ENCODE data around the gene AQP12A. TPM values are rescaled to one million over a fixed set of nuclear protein-coding genes. Genes with fewer than 3 reads are reported as not detected.
A peak's percentile ranks its signal among the peaks of the same experiment; 100 is the strongest.
"Not testable (repeated sequence)": the region's sequence is repeated elsewhere in the genome, so short reads cannot be mapped to it uniquely, and the experiment has no call there.

Gene AQP12A
- total RNA-seq, 1 experiment from 2014 or later, result not detected

DNA sequence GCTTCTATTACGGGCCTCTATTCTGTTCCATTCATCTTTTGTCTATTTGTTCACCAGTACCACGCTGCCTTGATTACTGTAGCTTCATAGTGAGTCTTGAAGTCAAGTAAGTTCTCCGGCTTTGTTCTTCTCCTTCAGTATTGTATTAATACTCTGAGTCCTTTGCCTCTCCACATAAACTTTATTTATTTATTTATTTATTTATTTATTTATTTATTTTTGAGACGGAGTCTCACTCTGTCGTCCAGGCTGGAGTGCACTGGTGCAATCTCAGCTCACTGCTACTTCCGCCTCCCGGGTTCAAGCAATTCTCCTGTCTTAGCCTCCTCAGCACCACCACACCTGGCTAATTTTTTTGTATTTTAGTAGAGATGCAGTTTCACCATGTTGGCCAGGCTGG is 31.8 kb upstream of the AQP12A start:
- DNase-seq (ENCODE audit: low spot score), result not testable (repeated sequence)

DNA sequence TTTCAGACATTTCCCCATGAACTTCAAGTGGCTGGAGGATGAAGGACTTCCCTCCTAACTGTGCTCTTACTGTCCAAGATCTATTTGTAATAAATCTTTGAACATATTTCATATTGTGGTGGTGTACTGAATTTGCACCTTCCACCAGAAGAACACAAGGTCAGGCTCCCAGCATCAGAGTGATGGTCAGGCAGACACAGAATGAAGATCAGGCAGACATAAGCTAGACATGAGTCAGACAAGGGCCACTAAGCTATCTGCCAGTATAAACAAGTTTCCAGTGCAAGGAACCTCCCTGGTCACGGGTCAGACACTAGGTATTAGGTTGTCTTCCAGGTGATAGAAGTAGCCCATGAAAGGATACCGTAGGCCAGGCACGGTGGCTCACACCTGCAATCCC is 29.0 kb upstream of the AQP12A start:
- DNase-seq (ENCODE audit: low spot score), result no peak

DNA sequence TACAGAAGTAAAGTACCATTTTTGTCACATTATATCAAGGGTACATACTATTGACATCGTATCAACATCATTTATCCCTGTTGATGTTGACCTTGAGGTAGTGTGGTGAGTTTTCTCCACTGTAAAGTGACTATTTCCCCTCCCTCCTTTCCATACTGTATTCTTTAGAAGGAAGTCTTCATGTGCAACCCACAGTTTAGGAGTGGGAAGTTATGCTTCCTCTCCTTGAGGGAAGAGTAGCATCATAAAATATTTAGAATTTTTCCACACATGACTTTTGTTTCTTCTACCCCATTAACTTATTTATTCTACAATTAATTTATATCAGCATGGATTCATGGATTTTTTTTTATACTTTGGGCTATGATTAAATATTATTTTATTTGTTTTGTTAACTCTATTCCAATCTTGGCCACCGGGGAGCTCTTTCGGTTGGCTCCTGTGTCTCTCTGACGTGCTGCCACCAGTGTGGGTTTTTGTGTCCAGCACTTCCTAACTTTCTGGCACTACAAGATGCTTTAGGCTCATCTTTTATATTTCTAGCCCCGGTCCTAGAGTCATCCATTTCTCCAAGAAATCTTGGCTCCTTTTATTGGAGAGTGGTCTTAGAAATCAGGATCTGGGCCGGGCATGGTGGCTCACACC is 28.0 kb upstream of the AQP12A start:
- DNase-seq (ENCODE audit: low spot score), result no peak

DNA sequence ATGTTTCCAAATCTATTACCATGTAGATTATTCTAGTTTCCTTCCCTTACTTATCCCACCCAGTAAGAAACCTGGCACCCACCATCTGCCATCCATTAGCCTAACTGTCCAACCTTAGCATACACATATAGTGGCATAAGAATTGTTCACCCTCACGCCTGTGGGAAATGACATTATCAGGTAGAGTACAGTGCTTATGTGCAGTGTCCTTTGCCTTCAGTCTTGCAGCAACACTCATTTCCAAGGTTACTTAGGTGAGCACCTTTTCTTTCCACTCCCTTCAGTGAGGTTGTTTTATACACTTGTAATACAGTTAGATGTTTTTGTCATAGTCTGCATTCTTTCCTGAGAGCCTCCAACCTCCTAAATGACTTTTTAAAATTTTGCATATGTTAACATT is 27.0 kb upstream of the AQP12A start:
- DNase-seq (ENCODE audit: low spot score), result no peak

DNA sequence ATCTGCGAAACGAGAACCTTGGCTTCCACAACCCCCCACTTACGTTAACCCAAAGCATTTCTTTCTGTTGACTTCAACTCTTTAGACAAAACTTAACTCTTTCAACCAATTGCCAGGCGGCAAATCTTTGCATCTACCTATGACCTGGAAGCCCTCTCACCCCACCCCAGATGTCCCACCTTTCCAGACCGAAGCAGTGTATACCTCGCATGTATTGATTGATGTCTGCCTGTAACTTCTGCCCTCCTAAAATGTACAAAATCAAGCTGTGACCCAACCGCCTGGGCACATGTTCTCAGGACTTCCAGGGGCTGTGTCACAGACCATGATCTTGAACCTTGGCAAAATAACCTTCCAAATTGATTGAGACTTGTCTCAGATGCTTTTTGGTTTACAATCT is 21.3 kb upstream of the AQP12A start:
- DNase-seq (ENCODE audit: low spot score), result no peak

DNA sequence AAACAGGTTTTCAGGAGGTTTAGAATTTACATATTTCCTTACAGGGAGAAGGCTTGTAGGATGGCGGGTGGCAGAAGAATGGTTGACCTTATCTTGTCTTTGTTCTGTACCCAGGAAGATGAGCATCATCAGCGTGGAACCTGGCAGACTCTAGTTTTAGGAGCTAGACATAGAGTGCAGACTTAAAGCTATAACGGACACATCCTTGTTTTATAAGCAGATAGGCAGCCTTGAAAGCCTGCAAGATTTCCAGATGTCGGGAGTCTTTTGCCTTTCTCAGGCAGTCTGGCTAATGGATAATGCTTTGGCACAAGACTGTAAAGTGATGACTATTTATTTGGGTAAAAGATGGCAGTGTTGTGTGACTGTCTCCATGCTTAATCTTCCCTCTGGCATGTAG is 20.7 kb upstream of the AQP12A start:
- DNase-seq (ENCODE audit: low spot score), result no peak

DNA sequence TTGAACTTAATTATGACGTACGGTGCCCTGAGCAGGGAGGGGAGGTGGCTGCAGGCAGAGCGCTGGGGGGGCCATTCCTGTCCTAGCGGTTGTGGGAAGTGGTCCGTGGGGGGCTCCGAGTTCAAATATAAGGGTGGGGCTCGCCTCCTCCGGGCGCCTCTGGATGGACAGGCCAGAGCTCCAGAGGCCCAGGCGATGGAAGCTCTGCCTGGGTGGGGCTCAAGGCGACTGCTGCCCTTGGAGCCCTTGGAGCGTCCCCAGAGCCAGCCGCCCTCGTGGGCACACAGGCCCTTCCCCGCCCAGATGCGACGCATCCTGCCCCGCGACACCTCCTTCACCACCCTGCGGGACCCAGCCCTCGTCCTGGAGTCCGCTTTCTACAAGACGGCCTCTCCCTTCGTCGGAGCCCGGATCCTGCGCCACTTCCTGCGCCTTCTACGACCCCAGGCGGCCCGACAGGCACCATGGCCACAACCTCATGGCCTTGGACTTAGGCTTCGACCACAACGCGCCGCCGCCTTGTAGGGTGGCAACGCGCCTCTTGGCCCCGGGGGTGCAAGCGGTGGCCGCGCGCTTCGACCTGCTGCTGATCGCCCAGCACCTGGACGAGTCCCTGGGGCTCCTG is 19.5 kb upstream of the AQP12A start:
- no peak for DNase-seq (ENCODE audit: low spot score)

DNA sequence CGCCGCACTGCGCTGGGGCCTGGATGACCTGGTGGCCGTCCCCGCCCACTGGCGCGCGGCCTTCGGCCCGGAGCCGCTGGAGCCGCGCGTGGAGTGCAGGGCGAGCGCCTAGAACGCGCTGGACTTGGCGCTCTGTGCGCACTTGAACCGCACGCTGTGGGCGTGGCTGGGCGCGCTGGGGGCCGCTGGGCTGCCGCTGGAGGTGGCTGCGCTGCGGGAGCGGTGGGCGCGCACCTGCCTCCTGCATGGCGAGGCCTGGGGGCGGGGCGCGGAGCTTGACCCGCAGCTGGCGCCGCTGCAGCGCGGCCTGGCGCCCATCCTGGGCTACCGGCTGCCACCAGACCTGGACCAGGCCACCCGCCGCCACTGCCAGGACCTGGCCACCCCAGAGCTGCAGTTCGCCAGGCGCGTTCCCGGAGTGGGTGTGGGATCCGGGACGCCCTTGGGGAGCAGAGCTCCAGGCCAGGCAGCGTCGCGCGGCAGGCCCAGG is 18.9 kb upstream of the AQP12A start:
- DNase-seq (ENCODE audit: low spot score), result no peak

DNA sequence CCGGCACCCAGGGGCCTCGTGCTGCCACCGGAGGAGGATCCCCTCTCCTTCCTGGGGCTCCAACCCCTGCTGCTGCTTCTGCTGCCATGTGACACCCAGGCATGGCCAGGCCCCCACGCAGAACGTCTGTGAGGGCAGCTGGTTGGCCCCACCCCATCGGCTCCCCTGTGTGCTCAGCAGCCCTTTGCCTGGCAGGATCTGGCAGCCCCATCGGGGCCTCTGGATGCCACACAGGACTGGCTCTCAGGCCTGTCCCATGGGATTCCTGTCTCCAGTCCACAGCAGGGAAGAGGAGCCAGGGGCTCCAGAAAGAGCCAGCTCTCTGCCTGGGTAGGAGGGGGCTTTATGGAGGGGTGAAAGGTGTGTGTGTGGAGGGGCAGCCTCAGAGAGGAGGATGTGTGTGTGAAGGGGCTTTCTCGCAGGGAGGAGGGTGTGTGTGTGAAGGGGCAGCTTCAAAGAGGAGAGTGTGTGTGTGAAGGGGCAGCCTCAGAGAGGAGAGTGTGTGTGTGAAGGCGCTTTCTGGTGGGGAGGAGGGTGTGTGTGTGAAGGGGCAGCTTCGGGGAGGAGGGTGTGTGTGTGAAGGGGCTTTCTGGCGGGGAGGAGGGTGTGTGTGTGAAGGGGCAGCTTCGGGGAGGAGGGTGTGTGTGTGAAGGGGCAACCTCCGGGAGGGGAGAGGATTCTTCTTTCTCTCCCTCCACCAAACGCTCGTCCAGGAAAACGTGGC is 17.0 kb upstream of the AQP12A start:
- DNase-seq (ENCODE audit: low spot score), result not testable (repeated sequence)

DNA sequence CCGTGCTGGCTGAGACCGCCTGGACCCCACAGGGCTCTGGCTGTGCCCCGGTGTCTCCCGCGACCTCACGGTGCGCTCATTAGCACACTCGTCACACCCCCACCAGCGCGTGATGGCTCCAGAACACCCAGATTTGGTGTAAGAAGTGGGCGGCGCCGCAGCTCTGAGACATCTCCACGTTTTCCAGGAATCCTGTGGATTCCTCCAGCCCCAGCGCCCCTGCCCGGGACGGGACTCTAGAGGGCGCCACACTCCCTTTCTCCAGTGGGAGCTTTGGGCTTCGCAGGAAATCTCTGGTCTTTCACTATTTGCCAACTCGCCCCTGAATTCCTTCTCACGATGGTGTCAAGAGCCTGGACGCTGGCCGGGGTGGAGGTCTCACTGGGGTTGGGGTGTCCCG is 16.3 kb upstream of the AQP12A start:
- DNase-seq (ENCODE audit: low spot score), result not testable (repeated sequence)

DNA sequence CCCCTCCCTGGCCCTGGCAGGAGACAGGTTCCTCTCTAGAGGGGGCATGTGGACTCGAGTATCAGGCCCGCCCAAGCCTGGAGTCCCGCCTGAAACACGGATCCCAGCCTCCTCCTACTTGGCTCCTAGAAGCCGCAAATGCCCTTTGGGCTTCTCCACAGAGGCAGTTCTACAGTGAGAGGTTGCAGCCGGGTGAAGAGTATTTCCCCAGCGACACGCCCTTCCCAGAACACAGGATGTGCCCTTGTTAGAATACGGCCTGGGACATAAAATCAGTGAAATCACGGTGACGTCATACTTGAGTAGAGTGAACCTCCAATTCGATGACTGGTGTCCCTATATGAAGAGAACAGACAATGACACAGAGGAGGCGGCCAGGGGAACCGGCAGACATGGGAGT is 13.6 kb upstream of the AQP12A start:
- DNase-seq (ENCODE audit: low spot score), result not testable (repeated sequence)

DNA sequence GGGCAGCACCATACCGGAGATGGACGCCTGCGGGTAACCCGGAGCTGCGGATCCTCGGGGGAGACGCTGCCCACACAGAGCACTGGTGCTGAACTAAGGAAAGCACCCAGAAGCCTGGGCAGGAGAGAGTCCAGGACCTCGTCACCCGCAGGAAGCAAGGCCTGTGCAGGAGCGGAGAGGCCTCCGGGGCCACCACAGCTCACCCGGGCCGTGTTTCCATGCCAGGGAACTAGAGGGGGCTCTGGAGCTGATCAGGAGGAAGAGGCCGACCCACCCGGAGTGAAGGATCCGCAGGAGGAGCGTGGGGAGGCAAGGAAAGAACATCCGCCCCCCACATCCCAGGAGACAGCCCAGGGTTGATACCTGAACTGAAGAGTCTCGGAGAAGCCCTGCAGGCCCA is 12.8 kb upstream of the AQP12A start:
- DNase-seq (ENCODE audit: low spot score), result not testable (repeated sequence)

DNA sequence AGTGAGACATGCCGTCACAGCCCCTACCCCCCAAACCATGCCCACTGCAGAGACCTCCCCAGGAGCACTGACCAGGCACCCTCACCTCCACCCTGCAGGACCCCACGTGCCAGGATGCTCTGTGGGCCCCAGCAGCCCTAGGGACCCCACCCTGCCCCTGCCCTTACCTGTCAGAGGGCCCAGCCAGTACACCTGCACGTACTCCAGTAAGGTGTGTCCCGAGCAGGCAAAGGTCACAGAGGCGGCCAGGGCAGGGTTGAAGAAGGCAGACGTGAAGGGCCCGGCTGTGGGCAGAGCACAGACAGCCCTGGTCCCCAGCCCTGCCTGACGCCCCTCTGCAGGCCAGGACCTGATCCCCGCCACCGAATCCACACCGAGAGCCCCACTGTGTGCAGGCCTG is 11.5 kb upstream of the AQP12A start:
- not testable (repeated sequence) for DNase-seq (ENCODE audit: low spot score)

DNA sequence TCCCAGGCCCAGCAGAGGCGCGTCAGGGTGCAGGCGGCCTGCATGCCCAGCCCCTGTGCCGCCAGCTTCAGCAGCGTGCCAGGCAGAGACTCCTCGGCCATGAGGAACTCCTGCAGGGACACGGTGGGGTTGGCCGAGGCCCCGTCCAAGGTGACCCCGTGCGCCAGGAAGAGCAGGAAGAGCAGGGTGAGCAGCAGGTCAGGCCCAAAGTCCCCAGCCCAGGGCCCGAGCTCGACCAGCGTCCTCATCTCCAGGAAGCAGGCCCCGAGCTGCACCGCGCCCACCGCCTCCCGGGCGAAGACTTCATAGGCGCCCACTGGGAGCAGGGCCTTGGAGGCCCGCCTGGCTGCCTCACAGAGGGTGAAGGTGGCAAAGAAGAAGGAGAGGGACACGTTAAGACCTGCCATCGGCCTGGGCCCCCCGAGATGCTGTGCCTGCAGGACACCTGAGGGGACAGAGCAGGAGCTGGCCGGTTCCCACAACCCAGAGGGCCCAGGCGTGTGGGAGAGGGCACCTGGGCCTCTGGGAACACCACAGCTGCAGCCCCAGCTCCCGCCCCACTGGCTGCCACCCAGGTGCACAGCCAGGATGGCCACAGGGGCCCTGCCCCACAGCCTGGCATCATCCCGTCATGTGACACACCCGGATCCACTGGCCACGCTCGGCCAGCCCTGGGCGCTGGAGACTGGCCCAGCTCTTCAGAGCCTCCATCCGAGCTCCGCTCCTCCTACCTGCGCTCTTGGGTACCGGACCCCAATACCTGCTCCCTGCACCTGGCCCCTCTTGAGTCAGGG is 9.0 kb upstream of the AQP12A start, which contains the start of gene AQP12B:
Gene AQP12B, minus strand, starts transcription at position 455 of the 794 bp plus-strand sequence. Its CDS starts 48 bp downstream, at position 407.
- DNase-seq (ENCODE audit: low spot score), result not testable (repeated sequence)

DNA sequence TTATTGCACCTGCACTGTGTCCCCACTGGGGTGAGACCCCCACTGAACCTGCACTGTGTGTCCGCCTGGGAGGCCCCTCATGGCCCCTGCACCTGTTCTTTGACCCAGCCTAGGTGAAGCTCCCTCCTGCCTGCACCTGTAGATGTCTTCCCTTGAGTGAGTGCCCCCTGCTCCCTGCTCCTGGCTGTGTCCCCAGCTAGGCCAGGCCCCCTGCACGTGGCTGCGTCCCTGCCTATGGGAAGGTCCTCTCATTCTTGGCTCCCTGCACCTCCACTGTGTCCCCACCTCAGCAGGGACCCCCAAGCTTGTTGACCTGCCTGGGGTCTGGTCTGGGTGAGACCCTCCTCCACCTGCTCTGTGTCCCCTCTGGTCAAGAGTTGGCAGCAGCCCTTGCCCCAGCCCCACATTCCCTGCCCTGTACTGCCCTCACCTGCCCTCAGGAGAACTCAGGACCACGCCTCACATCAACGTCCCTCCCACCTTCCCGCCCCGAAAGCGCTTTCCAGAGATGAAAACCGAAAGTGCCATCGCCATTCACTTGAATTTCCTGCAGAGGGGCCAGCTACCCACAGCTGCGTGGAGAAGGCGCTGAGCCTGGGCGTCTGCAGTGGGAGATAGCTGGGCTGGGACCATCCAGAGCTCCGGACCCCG is 8.2 kb upstream of the AQP12A start:
- not testable (repeated sequence) for DNase-seq (ENCODE audit: low spot score)

DNA sequence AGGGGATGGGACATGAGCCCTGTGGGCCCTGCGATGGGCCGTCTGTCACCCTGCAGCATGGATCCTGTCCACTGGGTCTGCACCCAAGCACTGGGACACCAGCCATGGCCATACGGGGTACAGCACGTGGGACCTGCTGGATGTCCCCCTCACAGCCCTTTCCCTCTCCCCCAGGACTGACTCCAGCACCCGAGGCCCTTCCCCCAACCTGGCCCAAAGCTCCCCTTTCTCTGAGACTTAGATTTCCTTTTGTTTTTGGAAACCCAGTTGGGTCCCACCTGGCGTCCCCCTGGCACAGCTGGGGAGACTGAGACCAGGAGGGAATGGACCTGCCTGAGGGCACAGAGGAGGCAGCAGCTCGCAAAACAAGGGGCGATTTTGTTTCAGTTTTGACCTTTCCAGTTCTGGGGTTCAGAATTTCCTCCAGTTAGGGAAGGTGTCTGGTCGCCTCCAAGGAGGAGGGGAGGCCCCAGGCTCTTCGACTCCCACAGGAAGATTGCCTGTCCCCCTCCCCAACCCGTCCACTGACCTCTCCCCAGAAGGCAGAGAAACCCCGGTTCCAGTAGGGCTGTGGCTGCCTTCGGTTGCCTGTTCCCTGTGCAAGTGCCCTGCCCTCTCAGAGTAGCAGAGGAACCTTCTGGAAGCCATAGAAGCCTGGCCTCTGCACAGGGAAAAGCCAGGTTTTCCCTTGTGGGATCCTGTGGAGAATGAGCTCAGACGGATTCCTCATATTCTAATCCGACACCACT is 7.5 kb upstream of the AQP12A start:
- not testable (repeated sequence) for DNase-seq (ENCODE audit: low spot score)

DNA sequence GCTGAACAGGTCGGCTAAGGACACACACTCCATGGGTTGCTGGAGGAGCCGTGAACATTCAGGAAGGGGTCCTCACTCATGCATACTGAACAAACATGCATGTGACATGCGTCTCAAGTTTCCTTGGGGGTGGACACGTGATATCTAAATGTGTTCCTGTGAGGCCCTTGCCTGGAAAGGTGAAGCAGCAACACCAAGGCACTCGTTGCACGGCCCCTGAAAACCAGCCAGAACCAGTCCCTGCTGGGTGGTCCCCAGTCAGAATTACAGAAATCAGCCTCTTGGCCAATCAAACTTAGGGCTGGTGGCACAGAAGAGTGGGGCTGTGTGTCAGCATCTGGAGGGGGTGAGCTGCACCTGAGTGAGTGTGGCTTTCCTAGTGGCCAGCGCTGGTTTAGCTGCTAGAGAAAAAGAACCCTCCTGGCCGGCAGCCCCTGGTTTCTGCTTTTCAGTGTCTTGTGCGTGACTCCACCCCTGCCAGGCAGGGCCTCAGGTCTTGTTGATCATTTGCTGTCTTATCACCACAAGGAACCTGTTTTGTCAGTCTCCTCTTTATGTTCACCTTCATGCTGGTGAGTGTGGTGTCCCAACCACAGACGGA is 5.8 kb upstream of the AQP12A start:
- peak; percentile 42 for DNase-seq (ENCODE audit: low spot score)

DNA sequence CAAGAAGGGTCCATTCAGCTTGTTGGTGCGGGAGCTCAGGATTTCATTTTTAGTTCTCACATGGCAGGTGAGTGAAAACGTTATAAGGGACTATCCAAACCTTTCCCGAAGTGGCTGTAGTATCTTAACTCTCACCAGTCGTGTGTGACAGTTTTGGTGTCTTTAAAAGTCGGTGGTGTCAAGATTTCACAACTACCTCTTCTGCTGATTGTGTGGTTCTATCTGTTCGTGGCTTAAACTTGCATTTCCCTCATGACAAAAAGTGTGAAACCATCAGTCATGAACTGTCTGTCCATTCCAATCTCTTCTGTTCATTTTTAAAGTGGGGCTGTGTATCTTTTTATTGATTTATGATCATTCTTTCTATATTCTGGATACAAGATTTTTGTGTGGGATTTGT is 5.2 kb upstream of the AQP12A start:
- no peak for DNase-seq (ENCODE audit: low spot score)

DNA sequence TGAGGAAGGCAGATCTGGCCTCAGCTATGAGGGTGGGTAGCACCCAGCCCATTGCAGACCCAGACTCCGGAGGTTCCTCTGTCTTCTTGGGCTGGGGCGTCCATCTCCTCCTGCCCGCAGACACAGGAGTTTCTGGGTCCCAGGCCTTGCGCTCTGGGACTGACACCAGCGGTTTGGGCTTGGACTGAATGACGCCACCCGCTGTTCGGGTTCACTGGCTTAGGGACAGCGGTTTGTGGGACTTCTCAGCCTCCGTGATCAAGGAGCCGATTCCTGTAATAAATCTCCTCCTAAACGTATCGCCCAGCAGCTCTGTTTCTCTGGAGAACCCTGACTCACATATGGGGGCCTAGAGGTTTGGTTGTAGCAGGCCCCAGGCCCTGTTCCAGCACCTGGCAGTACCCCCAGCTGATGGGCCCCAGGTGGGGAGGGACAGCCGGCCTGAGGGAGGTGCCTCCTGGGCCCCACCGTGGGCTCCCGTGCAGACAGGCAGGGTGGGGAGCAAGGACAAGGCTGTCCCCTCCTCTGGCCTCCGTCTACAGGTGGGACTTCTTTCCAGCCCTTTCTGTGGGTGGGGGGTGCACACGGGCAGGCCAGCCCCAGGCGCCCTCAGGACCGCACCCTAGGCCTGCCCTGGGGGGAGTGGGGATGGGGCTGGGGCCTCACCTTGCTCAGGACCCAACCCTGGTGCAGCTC is 4.5 kb upstream of the AQP12A start:
- DNase-seq (ENCODE audit: low spot score), result no peak
